Tibial artery (tissue), 4 donors: ENCODE data around the gene ADCY5.
A peak's percentile ranks its signal among the peaks of the same experiment; 100 is the strongest.

Source experiments
- DNase-seq, 2 donors: peaks; one replicate each; pipeline ENCODE4 v3.0.0-alpha.2; 2019
- H3K27ac ChIP-seq, 2 donors: fragments of 200-600 bp; sonication (generic) in 1 of 2; 1 replicate in 1 of 2; 2 replicates in 1 of 2; pipeline ENCODE4 v1.5.1; 2018 to 2019; ENCODE audit warnings: mild to moderate bottlenecking in 1 of 2
- H3K27me3 ChIP-seq, 2 donors: fragments of 200-600 bp; sonication (generic) in 1 of 2; one replicate each; pipeline versions ENCODE4 v1.5.1 to v1.6.0; 2016 to 2019
- H3K36me3 ChIP-seq, 3 donors: fragments of 200-600 bp; sonication (generic) in 2 of 3; one replicate each; pipeline ENCODE4 v1.5.1; 2016 to 2019; ENCODE audit warnings: mild to moderate bottlenecking in 2 of 3
- H3K4me1 ChIP-seq, 4 donors: fragments of 200-600 bp; sonication (generic) in 2 of 4; 1 replicate in 3 of 4; 2 replicates in 1 of 4; pipeline ENCODE4 v1.5.1; 2016 to 2019
- H3K4me3 ChIP-seq, 2 donors: fragments of 200-600 bp; sonication (generic) in 1 of 2; 1 replicate in 1 of 2; 2 replicates in 1 of 2; pipeline ENCODE4 v1.5.1; 2018 to 2019; ENCODE audit warnings: mild to moderate bottlenecking in 2 of 2
- H3K9me3 ChIP-seq, 3 donors: fragments of 200-600 bp; sonication (generic) in 1 of 3; one replicate each; pipeline ENCODE4 v1.5.1; 2016 to 2019
- CTCF ChIP-seq, 2 experiments: fragments of 200-600 bp in 1 of 2; fragments of 450-650 bp in 1 of 2; IDR thresholded peaks; one replicate each; pipeline ENCODE4 v1.5.1; 2017 to 2019; ENCODE audit warnings: antibody characterized with exemption in 2 of 2, mild to moderate bottlenecking in 1 of 2, moderate library complexity in 1 of 2
- intact Hi-C: fragments of 100-400 bp; cut with DNase I; formaldehyde crosslinking; loops from one replicate; pipeline ENCODE4 v1.15.0; 2023; ENCODE audit warnings: low total_unique reads

Gene ADCY5

DNA sequence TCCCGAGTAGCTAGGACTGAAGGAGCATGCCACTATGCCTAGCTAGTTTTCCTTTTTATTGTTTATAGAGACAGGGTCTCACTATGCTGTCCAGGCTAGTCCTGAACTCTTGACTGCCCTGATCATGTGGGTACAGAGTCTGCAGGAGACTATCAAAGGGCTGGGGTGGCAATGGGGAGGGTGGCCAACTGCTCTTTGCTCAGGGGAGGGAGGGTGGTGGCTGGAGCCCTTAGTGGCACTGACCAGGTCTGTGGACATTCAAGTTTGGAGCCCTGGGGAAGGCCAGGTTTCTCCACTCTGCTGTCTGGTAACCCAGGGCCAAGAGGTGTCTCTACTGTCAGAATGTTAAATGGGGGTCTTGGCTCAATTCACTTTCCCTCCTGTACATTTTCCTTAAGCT is 125.1 kb downstream of the ADCY5 start:
- H3K27ac ChIP-seq = peak overlapping the region; percentile 45 to 66
- no peak overlapping the region for H3K4me3 ChIP-seq
- H3K9me3 ChIP-seq = no peaks in the 10 kb centered on the region
- no peaks in the 10 kb centered on the region for H3K27me3 ChIP-seq
- H3K36me3 ChIP-seq = peaks cover 47 to 80% (median 63%) of the 10 kb centered on the region in 3 donors
- H3K4me1 ChIP-seq = peaks cover 0 to 45% (median 13%) of the 10 kb centered on the region in 4 donors
- TF ChIP-seq CTCF (IDR thresholded peaks at IDR 0.05) = no peak
- DNase-seq = no peak
- intact Hi-C loops = no loop called here

- H3K4me3 ChIP-seq = no peak overlapping the region
- peak in 1 of 2 donors; percentile 17 for DNase-seq
- H3K4me1 ChIP-seq = peaks cover 0 to 36% (median 8%) of the 10 kb centered on the region in 4 donors
- H3K27me3 ChIP-seq = no peaks in the 10 kb centered on the region
- H3K9me3 ChIP-seq = no peaks in the 10 kb centered on the region
- peaks cover 56 to 83% (median 71%) of the 10 kb centered on the region in 3 donors for H3K36me3 ChIP-seq
- TF ChIP-seq CTCF (IDR thresholded peaks at IDR 0.05) = no peak
- H3K27ac ChIP-seq = peak overlapping the region; percentile 45 to 66
- intact Hi-C loops = no loop called here
Observed at GRCh38 chr3:123322866-123323265, 126.0 kb downstream of the ADCY5 start.

DNA sequence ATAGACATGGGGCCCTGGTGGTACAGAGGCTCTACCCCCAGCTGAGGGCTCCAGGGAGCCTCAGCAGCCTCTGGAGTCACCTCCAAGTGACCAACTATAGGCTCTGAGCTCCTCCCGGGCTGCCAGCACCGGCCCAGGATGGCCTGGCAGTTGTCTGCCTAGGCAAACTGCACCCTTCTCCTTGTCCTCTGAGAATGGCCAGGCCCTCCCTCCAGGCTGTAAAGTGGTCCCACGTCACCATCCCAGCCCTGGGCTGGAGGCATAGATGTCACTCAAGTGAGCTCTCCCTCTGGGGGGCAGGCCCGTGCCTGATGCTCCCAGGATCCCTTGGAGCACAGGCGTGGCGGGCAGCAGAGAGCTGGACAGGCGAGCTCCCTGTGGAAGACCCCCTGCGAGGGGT is 127.1 kb downstream of the ADCY5 start:
- intact Hi-C loops = no loop called here
- H3K4me3 ChIP-seq = no peak overlapping the region
- peaks cover 0 to 36% (median 8%) of the 10 kb centered on the region in 4 donors for H3K4me1 ChIP-seq
- peaks cover 59 to 85% (median 66%) of the 10 kb centered on the region in 3 donors for H3K36me3 ChIP-seq
- TF ChIP-seq CTCF (IDR thresholded peaks at IDR 0.05) = no peak
- H3K9me3 ChIP-seq = no peaks in the 10 kb centered on the region
- no peaks in the 10 kb centered on the region for H3K27me3 ChIP-seq
- DNase-seq = peak in 1 of 2 donors; percentile 16
- peak overlapping the region in 1 of 2 donors; percentile 66 for H3K27ac ChIP-seq

- H3K9me3 ChIP-seq = no peaks in the 10 kb centered on the region
- H3K27me3 ChIP-seq = no peaks in the 10 kb centered on the region
- intact Hi-C loops = no loop called here
- H3K4me3 ChIP-seq = no peak overlapping the region
- no peak for TF ChIP-seq CTCF (IDR thresholded peaks at IDR 0.05)
- peaks cover 0 to 30% (median 6%) of the 10 kb centered on the region in 4 donors for H3K4me1 ChIP-seq
- no peak for DNase-seq
- peak overlapping the region in 1 of 2 donors; percentile 55 for H3K27ac ChIP-seq
- H3K36me3 ChIP-seq = peaks cover 58 to 83% (median 66%) of the 10 kb centered on the region in 3 donors
Observed at GRCh38 chr3:123320221-123320620, 128.7 kb downstream of the ADCY5 start.

DNA sequence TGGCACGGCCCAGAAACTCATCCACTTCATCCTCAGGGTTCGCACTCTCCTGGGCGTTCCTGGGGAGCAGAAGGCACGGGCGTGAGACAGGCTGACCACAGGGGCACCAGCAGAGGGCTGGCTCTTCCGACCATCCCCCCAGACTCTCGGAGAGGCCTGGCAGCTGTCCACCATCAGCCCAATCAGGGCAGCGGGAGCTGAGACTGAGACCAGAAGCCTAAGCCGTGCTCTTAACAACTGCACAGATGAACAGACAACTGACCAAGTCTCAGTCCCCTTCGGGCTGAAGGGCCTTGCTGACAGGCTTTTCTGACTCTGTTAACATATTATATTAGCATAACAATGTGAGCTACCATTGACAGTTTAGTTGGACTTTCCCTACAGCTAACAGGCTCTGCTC is 129.1 kb downstream of the ADCY5 start:
- peak overlapping the region in 1 of 2 donors; percentile 55 for H3K27ac ChIP-seq
- peaks cover 0 to 30% (median 2%) of the 10 kb centered on the region in 4 donors for H3K4me1 ChIP-seq
- H3K9me3 ChIP-seq = no peaks in the 10 kb centered on the region
- no peak for TF ChIP-seq CTCF (IDR thresholded peaks at IDR 0.05)
- peaks cover 53 to 83% (median 65%) of the 10 kb centered on the region in 3 donors for H3K36me3 ChIP-seq
- no peaks in the 10 kb centered on the region for H3K27me3 ChIP-seq
- DNase-seq = peak in 1 of 2 donors; percentile 12
- H3K4me3 ChIP-seq = no peak overlapping the region
- intact Hi-C loops = no loop called here

DNA sequence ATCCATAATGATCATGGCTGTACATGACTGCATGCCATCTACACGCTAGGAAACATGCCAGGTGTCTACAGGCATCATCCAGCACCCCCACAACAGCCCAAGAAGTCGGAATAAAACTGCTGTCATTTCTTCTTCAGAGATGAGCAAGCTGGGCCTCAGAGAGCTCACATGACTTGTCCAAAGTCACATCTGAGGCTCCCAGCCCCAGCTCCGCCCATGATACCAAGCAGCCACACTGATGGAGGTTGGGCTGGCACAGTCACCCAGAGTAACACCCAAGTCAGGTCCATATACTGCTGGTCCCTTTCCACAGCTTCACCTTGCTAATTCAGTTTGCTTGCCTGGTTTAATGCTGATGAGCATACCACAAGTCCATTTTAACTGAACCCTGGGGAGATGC is 130.5 kb downstream of the ADCY5 start:
- Histone ChIP-seq H3K36me3 (peaks cover 42 to 92% (median 69%) of the 10 kb centered on the region in 3 donors), H3K9me3 (no peaks in the 10 kb centered on the region), H3K4me1 (peaks cover 0 to 26% (median 3%) of the 10 kb centered on the region in 4 donors), H3K27me3 (no peaks in the 10 kb centered on the region), H3K4me3 (no peak overlapping the region), H3K27ac (no peak overlapping the region)
- no peak for TF ChIP-seq CTCF (IDR thresholded peaks at IDR 0.05)
- intact Hi-C loops = no loop called here
- DNase-seq = peak in 1 of 2 donors; percentile 16
